IMR-90 (cell line): Measurements from ENCODE around the gene TIGAR. TPM values are rescaled to one million over a fixed set of nuclear protein-coding genes. Genes with fewer than 3 reads are reported as not detected.

Experiments used
- ATAC-seq: fragments of 200-7000 bp; cut with Tn5 transposase; 2 replicates; pipeline ENCODE4 v1.9.1; 2020; ENCODE audit warnings: low read depth, mild to moderate bottlenecking, moderate library complexity
- BruUV-seq: library from RNA; stranded (reverse); fragments of 400-500 nt; replicated peaks from 2 replicates; lab custom pipeline; 2021; lab: Mats Ljungman, UMichigan
- CTCF ChIA-PET: fragments of 300-600 bp; formaldehyde crosslinking; extraction: SDS; loops from one replicate; lab custom pipeline; 2021; ENCODE audit warnings: antibody characterized with exemption; lab: Yijun Ruan, JAX
- POLR2A ChIA-PET: fragments of 300-600 bp; sonication (Branson Sonifier 250); formaldehyde crosslinking; loops from one replicate; lab custom pipeline; 2022; ENCODE audit warnings: antibody characterized with exemption; ENCODE audit not compliant: unreplicated experiment; lab: Charles Lee
- DNase-seq: peaks from one replicate; pipeline ENCODE4 v3.0.0; 2013
- H2AFZ ChIP-seq: replicated peaks from 2 replicates; pipeline ENCODE3; 2013; ENCODE audit warnings: low read length, mild to moderate bottlenecking; ENCODE audit not compliant: poor library complexity
- H2AK5ac ChIP-seq: 2 replicates; pipeline ENCODE4 v1.6.1; 2013; ENCODE audit warnings: low read depth, low read length, inconsistent platforms
- H2AK9ac ChIP-seq: replicated peaks from 2 replicates; pipeline ENCODE3; 2013; ENCODE audit warnings: mild to moderate bottlenecking, low read depth, low read length, moderate library complexity; ENCODE audit not compliant: poor library complexity
- H2BK120ac ChIP-seq: 2 replicates; pipeline ENCODE4 v1.6.1; 2013; ENCODE audit warnings: low read depth, low read length, inconsistent platforms
- H2BK15ac ChIP-seq: 3 replicates; pipeline ENCODE4 v1.6.1; 2013; ENCODE audit warnings: low read depth, low read length, inconsistent platforms
- H2BK20ac ChIP-seq: 2 replicates; pipeline ENCODE4 v1.6.1; 2013; ENCODE audit warnings: low read depth, mild to moderate bottlenecking, inconsistent platforms, low read length, moderate library complexity
- H2BK5ac ChIP-seq: 2 replicates; pipeline ENCODE4 v1.6.1; 2013; ENCODE audit warnings: mild to moderate bottlenecking, low read depth, low read length, inconsistent platforms; ENCODE audit not compliant: poor library complexity, severe bottlenecking
- H3K14ac ChIP-seq: replicated peaks from 2 replicates; pipeline ENCODE4 v1.6.1; 2013; ENCODE audit warnings: low read depth, low read length, inconsistent platforms
- H3K18ac ChIP-seq: 2 replicates; pipeline ENCODE4 v1.6.1; 2013; ENCODE audit warnings: low read depth, low read length, control low read depth
- H3K23ac ChIP-seq: 2 replicates; pipeline ENCODE4 v1.6.1; 2013; ENCODE audit warnings: low read depth, low read length, inconsistent platforms
- H3K27ac ChIP-seq: 2 replicates; pipeline ENCODE4 v1.5.1; 2013; ENCODE audit warnings: mild to moderate bottlenecking, control low read depth, low read length; ENCODE audit not compliant: insufficient read depth
- H3K27me3 ChIP-seq: 2 replicates; pipeline ENCODE4 v1.6.1; 2013; ENCODE audit warnings: low read length; ENCODE audit not compliant: control insufficient read depth, insufficient read depth
- H3K36me3 ChIP-seq: 2 replicates; pipeline ENCODE4 v1.6.1; 2013; ENCODE audit warnings: low read length, mixed read lengths; ENCODE audit not compliant: control insufficient read depth, insufficient read depth
- H3K4ac ChIP-seq: 2 replicates; pipeline ENCODE4 v1.6.1; 2013; ENCODE audit warnings: low read depth, low read length, inconsistent platforms
- H3K4me1 ChIP-seq: 2 replicates; pipeline ENCODE4 v1.6.1; 2013; ENCODE audit warnings: low read length, mixed read lengths; ENCODE audit not compliant: control insufficient read depth, insufficient read depth
- H3K4me2 ChIP-seq: 2 replicates; pipeline ENCODE4 v1.6.1; 2013; ENCODE audit warnings: low read depth, mild to moderate bottlenecking, control low read depth, low read length, moderate library complexity
- H3K4me3 ChIP-seq: 2 replicates; pipeline ENCODE4 v1.5.1; 2013; ENCODE audit warnings: low read depth, mild to moderate bottlenecking, control low read depth, low read length, moderate library complexity; ENCODE audit not compliant: insufficient read depth
- H3K56ac ChIP-seq: 2 replicates; pipeline ENCODE4 v1.6.1; 2013; ENCODE audit warnings: low read length, inconsistent platforms; ENCODE audit not compliant: insufficient read depth; ENCODE audit errors: extremely low read depth
- H3K79me1 ChIP-seq, 2 experiments: 2 replicates each; pipeline ENCODE4 v1.6.1; 2013; ENCODE audit warnings: low read length in 2 of 2, inconsistent platforms in 1 of 2, low read depth in 1 of 2
- H3K9ac ChIP-seq: 2 replicates; pipeline ENCODE4 v1.6.1; 2013; ENCODE audit warnings: low read depth, low read length, control low read depth
- H3K9me1 ChIP-seq: 2 replicates; pipeline ENCODE4 v1.6.1; 2013; ENCODE audit warnings: low read length, inconsistent platforms; ENCODE audit not compliant: insufficient read depth
- H3K9me3 ChIP-seq: 2 replicates; pipeline ENCODE4 v1.6.1; 2013; ENCODE audit warnings: low read length; ENCODE audit not compliant: control insufficient read depth, insufficient read depth
- H4K20me1 ChIP-seq: 2 replicates; pipeline ENCODE4 v1.6.1; 2013; ENCODE audit warnings: low read length, inconsistent platforms; ENCODE audit not compliant: insufficient read depth
- H4K5ac ChIP-seq: 2 replicates; pipeline ENCODE4 v1.6.1; 2013; ENCODE audit warnings: mild to moderate bottlenecking, low read depth, low read length, control low read depth
- H4K8ac ChIP-seq, 2 experiments: 2 replicates each; pipeline ENCODE4 v1.6.1; 2013; ENCODE audit warnings: low read depth in 2 of 2, low read length in 2 of 2, control low read depth in 1 of 2, inconsistent platforms in 1 of 2
- H4K91ac ChIP-seq: 2 replicates; pipeline ENCODE4 v1.6.1; 2013; ENCODE audit warnings: low read depth, low read length, inconsistent platforms; ENCODE audit not compliant: insufficient read depth
- BHLHE40 ChIP-seq: fragments of 150-350 bp; IDR thresholded peaks from 2 replicates; pipeline ENCODE4 v1.6.1; 2016; ENCODE audit warnings: mild to moderate bottlenecking, low read depth, low read length
- CEBPB ChIP-seq: IDR thresholded peaks from 2 replicates; pipeline ENCODE4 v1.6.1; 2012; ENCODE audit warnings: low read depth, low read length, improper control_type of control experiment
- CHD1 ChIP-seq: IDR thresholded peaks from 2 replicates; pipeline ENCODE4 v1.6.1; 2012; ENCODE audit warnings: low read depth, low read length, improper control_type of control experiment
- CTCF ChIP-seq: conservative IDR thresholded peaks from 2 replicates; pipeline ENCODE4 v1.5.1; 2012; ENCODE audit warnings: mild to moderate bottlenecking, low read depth, low read length, improper control_type of control experiment
- ELK1 ChIP-seq: fragments of 150-350 bp; IDR thresholded peaks from 2 replicates; pipeline ENCODE4 v1.6.1; 2016; ENCODE audit warnings: low read depth, mild to moderate bottlenecking, low read length, moderate library complexity, borderline replicate concordance
- FOS ChIP-seq: fragments of 150-350 bp; IDR thresholded peaks from 2 replicates; pipeline ENCODE4 v1.6.1; 2016; ENCODE audit warnings: low read depth, low read length
- MAFK ChIP-seq: IDR thresholded peaks from 2 replicates; pipeline ENCODE4 v1.6.1; 2012; ENCODE audit warnings: low read depth, low read length, improper control_type of control experiment
- MAZ ChIP-seq: IDR thresholded peaks from 2 replicates; pipeline ENCODE4 v1.6.1; 2012; ENCODE audit warnings: low read depth, mild to moderate bottlenecking, low read length, improper control_type of control experiment, moderate library complexity, borderline replicate concordance
- MXI1 ChIP-seq: IDR thresholded peaks from 2 replicates; pipeline ENCODE4 v1.6.1; 2012; ENCODE audit warnings: low read depth, mild to moderate bottlenecking, low read length, moderate library complexity, borderline replicate concordance
- NFE2L2 ChIP-seq: fragments of 150-350 bp; IDR thresholded peaks from 2 replicates; pipeline ENCODE4 v1.6.1; 2016; ENCODE audit warnings: low read depth, mild to moderate bottlenecking, low read length
- POLR2A ChIP-seq: IDR thresholded peaks from 2 replicates; pipeline ENCODE4 v1.6.1; 2012; ENCODE audit warnings: mild to moderate bottlenecking, low read depth, low read length
- RAD21 ChIP-seq: IDR thresholded peaks from 2 replicates; pipeline ENCODE4 v1.6.1; 2012; ENCODE audit warnings: low read length, improper control_type of control experiment
- RCOR1 ChIP-seq: IDR thresholded peaks from 2 replicates; pipeline ENCODE4 v1.6.1; 2012; ENCODE audit warnings: mild to moderate bottlenecking, low read length, improper control_type of control experiment; ENCODE audit not compliant: insufficient replicate concordance
- RFX5 ChIP-seq: IDR thresholded peaks from 2 replicates; pipeline ENCODE4 v1.8.0; 2012; ENCODE audit warnings: low read depth, mild to moderate bottlenecking, low read length, moderate library complexity
- SMC3 ChIP-seq: fragments of 150-350 bp; IDR thresholded peaks from 2 replicates; pipeline ENCODE4 v1.6.1; 2016; ENCODE audit warnings: low read depth, mild to moderate bottlenecking, antibody characterized with exemption, low read length, moderate library complexity
- USF2 ChIP-seq: fragments of 150-350 bp; IDR thresholded peaks from 2 replicates; pipeline ENCODE4 v1.6.1; 2017; ENCODE audit warnings: mild to moderate bottlenecking, antibody characterized with exemption, low read length, low read depth
- dilution Hi-C: fragments of 300-500 bp; cut with HindIII; formaldehyde crosslinking; loops from one replicate; pipeline ENCODE4 v1.14.3; 2018; ENCODE audit warnings: low sequenced_read_pairs; ENCODE audit not compliant: unreplicated experiment
- in situ Hi-C: fragments of 300-500 bp; cut with MboI; formaldehyde crosslinking; loops from 3 replicates; pipeline ENCODE4 v1.14.3; 2019; ENCODE audit warnings: low sequenced_read_pairs, inconsistent platforms, mixed read lengths
- intact Hi-C: fragments of 100-400 bp; cut with micrococcal nuclease; formaldehyde crosslinking; loops from 2 replicates; pipeline ENCODE4 v1.10.0; 2022
- polyA plus RNA-seq, 3 experiments: library from polyadenylated mRNA; depleted of rRNA; stranded (reverse); fragments of >200 nt; gene quantifications; 2 replicates each; pipeline ENCODE4 v1.2.3, GENCODE V29; 2012; ENCODE audit warnings: low replicate concordance in 1 of 3
- total RNA-seq: library from RNA; depleted of rRNA; stranded (reverse); fragments of >200 nt; gene quantifications from 2 replicates; pipeline ENCODE4 v1.2.3, GENCODE V29; 2012

The TIGAR gene
- total and polyA plus RNA-seq, 2 of the 4 experiments (the other 2 are of a cell fraction), result 7.3 to 13.7 TPM

- Histone ChIP-seq H2AK5ac (no peak overlapping the region), H3K23ac (no peak overlapping the region), H2BK15ac (no peak overlapping the region), H4K8ac (no peak overlapping the region), H3K4me2 (no peak overlapping the region), H4K5ac (no peak overlapping the region), H4K91ac (no peak overlapping the region), H3K56ac (no peak overlapping the region), H3K4me3 (no peak overlapping the region), H3K9me1 (no peaks in the 10 kb centered on the region), H3K14ac (no peak overlapping the region), H2AK9ac (no peak overlapping the region), H3K79me1 (no peaks in the 10 kb centered on the region), H3K9me3 (no peaks in the 10 kb centered on the region), H2BK5ac (no peak overlapping the region), H3K36me3 (peaks cover 7% of the 10 kb centered on the region), H2BK120ac (no peak overlapping the region), H3K9ac (no peak overlapping the region), H3K18ac (no peak overlapping the region), H3K27ac (no peak overlapping the region), H3K27me3 (no peaks in the 10 kb centered on the region), H3K4me1 (no peaks in the 10 kb centered on the region), H3K4ac (no peak overlapping the region), H4K20me1 (no peaks in the 10 kb centered on the region; the same call in 1 of the 2 replicates), H2BK20ac (no peak overlapping the region), H2AFZ (no peak overlapping the region)
- intact Hi-C loops (no loop called here), in situ Hi-C loops (no loop called here), dilution Hi-C loops (no loop called here)
- ChIA-PET CTCF (no interaction called here), POLR2A (no interaction called here)
- TF ChIP-seq POLR2A (no peak), FOS (no peak), SMC3 (no peak), NFE2L2 (no peak), RFX5 (no peak), USF2 (no peak), RCOR1 (no peak), ELK1 (no peak), CEBPB (no peak), CTCF (no peak), CHD1 (no peak), BHLHE40 (no peak), MXI1 (no peak), RAD21 (no peak), MAFK (no peak), MAZ (no peak)
- no peak for DNase-seq
- no peak for ATAC-seq
- BruUV-seq, result no TSS peak
Observed at GRCh38 chr12:4346931-4347330, 25.9 kb downstream of the TIGAR start.
